ENCODE measurements around the gene ASRGL1. TPM values are rescaled to one million over a fixed set of nuclear protein-coding genes. Genes with fewer than 3 reads are reported as not detected.
A peak's percentile ranks its signal among the peaks of the same experiment; 100 is the strongest.
"Not testable (repeated sequence)": the region's sequence is repeated elsewhere in the genome, so short reads cannot be mapped to it uniquely, and the experiment has no call there.

ASRGL1 gene
- total RNA-seq, 1 experiment from 2014 or later, result 51.6 TPM

DNA sequence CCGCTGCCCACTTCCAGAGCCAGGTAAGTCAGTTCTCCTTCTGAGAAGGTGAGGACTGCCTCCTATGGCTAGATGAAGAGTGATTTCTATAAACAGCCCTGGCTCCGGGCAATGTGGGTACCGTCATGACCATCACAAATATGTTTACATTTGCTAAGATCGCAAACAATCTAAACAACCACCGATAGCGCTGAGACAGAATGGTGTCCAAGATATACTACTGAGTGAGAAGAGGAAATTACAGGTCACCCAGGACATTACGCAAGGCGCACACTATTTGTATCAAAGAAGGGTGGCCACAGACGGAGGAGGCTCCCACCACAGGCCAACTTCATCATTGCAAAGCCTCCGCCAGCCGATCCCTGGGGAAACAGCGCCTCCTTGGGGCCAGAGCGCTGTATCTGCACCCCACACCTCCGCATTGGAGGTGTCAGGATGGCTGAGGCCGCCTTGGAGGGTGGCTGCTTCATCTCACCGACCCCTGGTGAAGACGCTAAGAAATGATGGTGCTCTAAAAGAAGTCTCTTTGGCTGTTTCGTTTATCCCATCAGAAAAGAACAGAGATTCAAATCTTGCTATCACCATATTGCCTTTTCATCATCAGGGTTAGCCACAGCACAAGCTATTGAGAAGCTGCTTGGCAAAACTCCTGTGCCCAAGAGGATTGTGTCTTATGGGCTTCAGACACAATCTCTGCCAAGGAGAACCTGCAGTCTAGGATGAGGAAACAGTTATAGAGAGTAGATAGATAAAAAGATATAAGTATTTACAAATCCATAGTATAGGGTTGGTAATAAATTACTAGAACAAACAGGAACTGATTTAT lies 12.3 kb upstream of the ASRGL1 start:
- Mint-ChIP-seq H3K4me3 (peak overlapping the region; percentile 48), H3K27me3 (ENCODE audit: low read depth) (peaks cover 15% of the 10 kb centered on the region), H3K36me3 (no peaks in the 10 kb centered on the region), H3K4me1 (peaks cover 17% of the 10 kb centered on the region), H3K9me3 (no peaks in the 10 kb centered on the region), H3K27ac (no peak overlapping the region)
- TF ChIP-seq ZBTB21 (CRISPR knock-in tag; IDR thresholded peaks at IDR 0.05; ENCODE audit: borderline replicate concordance) (0 out of 2 replicates have a peak, but pooled peaks have one; percentile 35), TEAD1 (CRISPR knock-in tag; IDR thresholded peaks at IDR 0.05) (peak; percentile 45; the same call in 1 of the 2 replicates), ZNF317 (CRISPR knock-in tag; IDR thresholded peaks at IDR 0.05; ENCODE audit: borderline replicate concordance, low read depth) (no peak), HMGXB4 (CRISPR knock-in tag; IDR thresholded peaks at IDR 0.05) (peak; percentile 64; the same call in 1 of the 2 replicates), CREM (CRISPR knock-in tag; IDR thresholded peaks at IDR 0.05) (no peak)
- TF ChIP-seq, protein P1, sequence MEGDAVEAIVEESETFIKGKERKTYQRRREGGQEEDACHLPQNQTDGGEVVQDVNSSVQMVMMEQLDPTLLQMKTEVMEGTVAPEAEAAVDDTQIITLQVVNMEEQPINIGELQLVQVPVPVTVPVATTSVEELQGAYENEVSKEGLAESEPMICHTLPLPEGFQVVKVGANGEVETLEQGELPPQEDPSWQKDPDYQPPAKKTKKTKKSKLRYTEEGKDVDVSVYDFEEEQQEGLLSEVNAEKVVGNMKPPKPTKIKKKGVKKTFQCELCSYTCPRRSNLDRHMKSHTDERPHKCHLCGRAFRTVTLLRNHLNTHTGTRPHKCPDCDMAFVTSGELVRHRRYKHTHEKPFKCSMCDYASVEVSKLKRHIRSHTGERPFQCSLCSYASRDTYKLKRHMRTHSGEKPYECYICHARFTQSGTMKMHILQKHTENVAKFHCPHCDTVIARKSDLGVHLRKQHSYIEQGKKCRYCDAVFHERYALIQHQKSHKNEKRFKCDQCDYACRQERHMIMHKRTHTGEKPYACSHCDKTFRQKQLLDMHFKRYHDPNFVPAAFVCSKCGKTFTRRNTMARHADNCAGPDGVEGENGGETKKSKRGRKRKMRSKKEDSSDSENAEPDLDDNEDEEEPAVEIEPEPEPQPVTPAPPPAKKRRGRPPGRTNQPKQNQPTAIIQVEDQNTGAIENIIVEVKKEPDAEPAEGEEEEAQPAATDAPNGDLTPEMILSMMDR (IDR thresholded peaks at IDR 0.05), result peak; percentile 97
- DNase-seq (ENCODE audit: low spot score) (peak; percentile 92), ATAC-seq (peak; percentile 99)
- POLR2A ChIA-PET, result no interaction called here
- CTCF ChIA-PET, result interaction anchor here (1.0 to 1.4 kb wide), 3 partner anchors 108 to 243 kb away, joined by 3 read pairs; no protein-coding TSS in a partner anchor

GRCh38 chr11:62325781-62326180 lies 11.5 kb upstream of the ASRGL1 start:
- POLR2A ChIA-PET; DNase-seq (ENCODE audit: low spot score); ATAC-seq; H3K9me3 Mint-ChIP-seq; H3K4me3 Mint-ChIP-seq; H3K27ac Mint-ChIP-seq; H3K36me3 Mint-ChIP-seq: not testable (repeated sequence)
- CTCF ChIA-PET, result interaction anchor here (1.4 kb wide), 1 partner anchor 109 kb away, joined by 3 read pairs; no protein-coding TSS in a partner anchor
- Mint-ChIP-seq H3K27me3 (ENCODE audit: low read depth) (peaks cover 15% of the 10 kb centered on the region), H3K4me1 (peaks cover 17% of the 10 kb centered on the region)

- H3K9me3 Mint-ChIP-seq; ATAC-seq; H3K36me3 Mint-ChIP-seq; POLR2A ChIA-PET; CTCF ChIA-PET; H3K4me3 Mint-ChIP-seq; DNase-seq (ENCODE audit: low spot score): not testable (repeated sequence)
- Mint-ChIP-seq H3K4me1 (peaks cover 17% of the 10 kb centered on the region), H3K27me3 (ENCODE audit: low read depth) (peaks cover 23% of the 10 kb centered on the region), H3K27ac (peak overlapping the region; percentile 78; the same call in 1 of the 2 replicates)
Measured at GRCh38 chr11:62326719-62327118, 10.5 kb upstream of the ASRGL1 start.

DNA sequence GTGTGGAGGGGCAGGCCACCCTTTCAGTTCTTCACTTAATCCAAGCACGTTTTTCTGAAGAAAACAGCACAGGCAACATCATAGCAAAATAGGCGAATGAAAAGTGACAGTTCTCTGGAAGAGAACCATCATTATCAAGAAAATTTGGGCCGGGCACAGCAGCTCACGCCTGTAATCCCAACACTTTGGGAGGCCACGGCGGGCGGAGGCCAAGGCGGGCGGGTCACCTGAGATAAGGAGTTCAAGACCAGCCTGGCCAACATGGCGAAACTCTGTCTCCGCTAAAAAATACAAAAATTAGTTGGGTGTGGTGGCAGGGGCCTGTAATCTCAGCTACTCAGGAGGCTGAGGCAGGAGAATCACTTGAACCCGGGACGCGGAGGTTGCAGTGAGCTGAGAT lies 9.7 kb upstream of the ASRGL1 start:
- DNase-seq (ENCODE audit: low spot score); ATAC-seq; H3K27ac Mint-ChIP-seq: not testable (repeated sequence)

DNA sequence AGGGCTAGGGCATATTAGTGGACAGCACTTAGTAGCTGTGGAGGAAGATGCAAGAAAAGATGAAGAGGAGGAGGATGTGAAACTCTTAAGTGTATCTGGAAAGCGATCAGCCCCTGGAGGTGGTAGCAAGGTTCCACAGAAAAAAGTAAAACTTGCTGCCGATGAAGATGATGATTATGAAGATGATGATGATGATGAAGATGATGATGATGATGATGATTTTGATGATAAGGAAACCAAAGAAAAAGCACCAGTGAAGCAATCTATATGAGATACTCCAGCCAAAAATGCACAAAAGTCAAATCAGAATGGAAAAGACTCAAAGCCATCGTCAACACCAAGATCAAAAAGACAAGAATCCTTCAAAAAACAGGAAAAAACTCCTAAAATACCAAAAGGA lies 6.0 kb upstream of the ASRGL1 start:
- H3K4me3 Mint-ChIP-seq; CTCF ChIA-PET; ATAC-seq; H3K9me3 Mint-ChIP-seq; DNase-seq (ENCODE audit: low spot score); H3K36me3 Mint-ChIP-seq; H3K27ac Mint-ChIP-seq; POLR2A ChIA-PET: not testable (repeated sequence)
- Mint-ChIP-seq H3K27me3 (ENCODE audit: low read depth) (peaks cover 30% of the 10 kb centered on the region), H3K4me1 (peaks cover 12% of the 10 kb centered on the region)

More for the DNA sequence above, 9.7 kb upstream of the ASRGL1 start:
- H3K36me3 Mint-ChIP-seq, POLR2A ChIA-PET, H3K9me3 Mint-ChIP-seq, CTCF ChIA-PET, H3K4me3 Mint-ChIP-seq: not testable (repeated sequence)
- Mint-ChIP-seq H3K4me1 (peaks cover 17% of the 10 kb centered on the region), H3K27me3 (ENCODE audit: low read depth) (peaks cover 24% of the 10 kb centered on the region)

DNA sequence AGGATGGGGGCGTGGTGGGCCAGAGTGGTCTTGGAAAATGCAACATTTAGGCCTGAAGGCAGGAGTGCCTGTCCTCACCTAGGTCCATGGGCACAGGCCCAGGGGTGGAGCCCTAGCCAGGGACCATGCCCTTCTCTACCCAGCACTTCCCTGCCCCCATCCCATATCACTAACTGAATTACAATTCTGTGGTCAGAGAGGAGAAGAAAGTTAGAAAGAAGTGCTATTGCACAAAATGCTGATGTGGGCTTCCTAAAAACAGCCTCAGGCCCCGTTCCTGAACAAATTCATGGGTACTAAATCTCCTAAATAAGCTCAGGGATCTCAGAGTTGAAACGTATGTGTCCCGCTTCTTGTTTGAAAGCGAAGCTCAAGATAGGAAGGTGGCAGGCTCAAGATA lies 3.5 kb upstream of the ASRGL1 start:
- Mint-ChIP-seq H3K9me3 (no peaks in the 10 kb centered on the region; the same call in 1 of the 2 replicates), H3K4me3 (no peak overlapping the region), H3K36me3 (no peaks in the 10 kb centered on the region), H3K4me1 (peaks cover 10% of the 10 kb centered on the region), H3K27ac (no peak overlapping the region), H3K27me3 (ENCODE audit: low read depth) (peaks cover 45% of the 10 kb centered on the region)
- DNase-seq (ENCODE audit: low spot score) (no peak), ATAC-seq (no peak)
- POLR2A ChIA-PET, result interaction anchor here (0.6 kb wide), 1 partner anchor 145 kb away, joined by 4 read pairs; no protein-coding TSS in a partner anchor
- CTCF ChIA-PET, result interaction anchor here (0.6 to 1.0 kb wide), 2 partner anchors 252 to 1692 kb away, joined by 3 read pairs; no protein-coding TSS in a partner anchor
- no peak for TF ChIP-seq E2F5 (CRISPR knock-in tag; IDR thresholded peaks at IDR 0.05)
- no peak for TF ChIP-seq ESRRA (CRISPR knock-in tag; IDR thresholded peaks at IDR 0.05; ENCODE audit: borderline replicate concordance)
- no peak for TF ChIP-seq JAZF1 (CRISPR knock-in tag; IDR thresholded peaks at IDR 0.05)
- no peak for TF ChIP-seq ZNF532 (CRISPR knock-in tag; IDR thresholded peaks at IDR 0.05; ENCODE audit: borderline replicate concordance)
- no peak for TF ChIP-seq FOXK1 (CRISPR knock-in tag; IDR thresholded peaks at IDR 0.05)
- TF ChIP-seq OVOL2 (CRISPR knock-in tag; IDR thresholded peaks at IDR 0.05; ENCODE audit: borderline replicate concordance), result no peak

Measured in WTC11 (cell line).